LNCaP clone FGC (cell line): ENCODE results near the gene USH2A.

Experiments
- DNase-seq: peaks from one replicate; pipeline ENCODE4 v3.0.0-alpha.2; 2011; ENCODE audit warnings: low read depth
- H3K4me3 ChIP-seq: 2 replicates; pipeline ENCODE4 v1.5.1; 2011; ENCODE audit warnings: mild to moderate bottlenecking, low read depth, low read length, control low read depth
- TF ChIP-seq, protein P1 (sequence below): IDR thresholded peaks from 2 replicates; pipeline ENCODE4 v1.5.1; 2012; ENCODE audit warnings: mild to moderate bottlenecking; ENCODE audit not compliant: control insufficient read depth, insufficient read depth; ENCODE audit errors: extremely low read depth

USH2A gene

DNA sequence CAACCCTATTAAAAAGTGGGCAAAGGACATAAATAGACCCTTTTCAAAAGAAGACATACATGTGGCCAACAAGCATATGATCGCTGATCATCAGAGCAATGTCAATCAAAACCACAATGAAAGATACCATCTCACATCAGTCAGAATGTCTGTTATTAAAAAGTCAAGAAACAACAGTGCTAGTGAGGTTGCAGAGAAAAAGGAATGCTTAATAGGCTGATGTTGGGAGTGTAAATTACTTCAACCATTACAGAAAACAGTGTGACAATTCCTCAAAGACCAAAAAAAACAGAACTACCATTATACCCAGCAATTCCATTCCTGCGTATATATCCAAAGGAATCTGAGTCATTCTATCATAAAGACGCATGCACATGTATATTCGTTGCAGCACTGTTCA is 13.2 kb downstream of the USH2A start:
- H3K4me3 ChIP-seq, result no peak overlapping the region
- TF ChIP-seq, protein P1, sequence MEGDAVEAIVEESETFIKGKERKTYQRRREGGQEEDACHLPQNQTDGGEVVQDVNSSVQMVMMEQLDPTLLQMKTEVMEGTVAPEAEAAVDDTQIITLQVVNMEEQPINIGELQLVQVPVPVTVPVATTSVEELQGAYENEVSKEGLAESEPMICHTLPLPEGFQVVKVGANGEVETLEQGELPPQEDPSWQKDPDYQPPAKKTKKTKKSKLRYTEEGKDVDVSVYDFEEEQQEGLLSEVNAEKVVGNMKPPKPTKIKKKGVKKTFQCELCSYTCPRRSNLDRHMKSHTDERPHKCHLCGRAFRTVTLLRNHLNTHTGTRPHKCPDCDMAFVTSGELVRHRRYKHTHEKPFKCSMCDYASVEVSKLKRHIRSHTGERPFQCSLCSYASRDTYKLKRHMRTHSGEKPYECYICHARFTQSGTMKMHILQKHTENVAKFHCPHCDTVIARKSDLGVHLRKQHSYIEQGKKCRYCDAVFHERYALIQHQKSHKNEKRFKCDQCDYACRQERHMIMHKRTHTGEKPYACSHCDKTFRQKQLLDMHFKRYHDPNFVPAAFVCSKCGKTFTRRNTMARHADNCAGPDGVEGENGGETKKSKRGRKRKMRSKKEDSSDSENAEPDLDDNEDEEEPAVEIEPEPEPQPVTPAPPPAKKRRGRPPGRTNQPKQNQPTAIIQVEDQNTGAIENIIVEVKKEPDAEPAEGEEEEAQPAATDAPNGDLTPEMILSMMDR, result no peak
- DNase-seq, result no peak

DNA sequence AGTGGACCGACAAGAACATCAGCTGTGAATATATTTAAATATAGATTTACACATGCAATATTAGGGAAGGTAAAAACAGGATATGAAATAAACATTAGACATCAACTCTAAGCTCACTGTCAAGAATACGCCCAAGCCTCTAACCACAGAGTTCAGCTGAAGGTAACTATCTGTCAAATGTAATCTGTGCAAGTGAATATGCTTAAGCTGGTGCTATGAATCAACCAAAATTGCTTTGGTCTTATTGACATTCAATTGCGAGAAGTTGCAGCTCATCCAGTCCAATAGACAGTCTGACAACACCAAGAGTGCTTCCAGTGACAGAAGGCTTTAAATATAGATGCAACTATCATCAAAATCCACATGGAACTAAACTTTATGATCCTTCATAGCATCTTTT is 32.3 kb downstream of the USH2A start:
- no peak overlapping the region for H3K4me3 ChIP-seq
- TF ChIP-seq, protein P1, result no peak
- no peak for DNase-seq

DNA sequence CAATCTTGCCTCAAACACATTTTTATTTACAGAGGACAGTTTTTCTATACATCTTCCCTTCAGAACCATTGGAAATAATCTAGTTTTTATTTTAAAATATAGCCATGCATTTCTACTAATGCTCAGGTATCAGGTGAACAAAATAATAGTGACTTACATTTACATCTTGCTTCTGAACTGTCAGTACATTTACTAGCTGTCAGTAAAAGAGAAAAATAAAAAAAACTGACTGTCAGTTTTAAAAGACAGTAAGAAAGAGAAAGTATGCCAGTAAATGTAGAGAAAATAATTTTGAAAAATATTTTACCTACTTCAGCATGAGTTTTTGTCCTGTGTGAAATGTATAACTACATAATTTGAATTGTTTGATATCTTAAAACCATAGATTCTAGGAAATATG is 33.5 kb downstream of the USH2A start:
- TF ChIP-seq, protein P1, result no peak
- no peak overlapping the region for H3K4me3 ChIP-seq
- DNase-seq, result no peak

DNA sequence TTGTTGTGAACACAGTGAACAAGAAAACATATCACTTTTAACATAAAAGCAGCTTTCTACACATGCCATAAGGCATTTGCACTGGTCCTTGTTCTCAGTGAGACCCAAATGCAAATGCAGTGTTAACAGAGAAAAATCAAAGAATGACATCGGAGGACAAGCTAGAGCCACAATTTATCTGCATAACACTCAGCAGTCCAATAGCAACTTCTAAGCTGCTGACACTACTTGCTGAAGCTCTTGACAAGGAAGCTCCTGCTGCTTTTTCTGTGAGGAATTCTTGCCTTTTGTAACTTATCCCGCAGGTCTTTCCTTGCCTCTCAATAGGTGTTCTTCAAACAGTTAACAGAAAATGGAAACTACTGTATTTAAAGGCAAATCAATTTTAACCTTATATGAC is 34.7 kb downstream of the USH2A start:
- DNase-seq, result no peak
- H3K4me3 ChIP-seq, result no peak overlapping the region
- TF ChIP-seq, protein P1, result no peak

DNA sequence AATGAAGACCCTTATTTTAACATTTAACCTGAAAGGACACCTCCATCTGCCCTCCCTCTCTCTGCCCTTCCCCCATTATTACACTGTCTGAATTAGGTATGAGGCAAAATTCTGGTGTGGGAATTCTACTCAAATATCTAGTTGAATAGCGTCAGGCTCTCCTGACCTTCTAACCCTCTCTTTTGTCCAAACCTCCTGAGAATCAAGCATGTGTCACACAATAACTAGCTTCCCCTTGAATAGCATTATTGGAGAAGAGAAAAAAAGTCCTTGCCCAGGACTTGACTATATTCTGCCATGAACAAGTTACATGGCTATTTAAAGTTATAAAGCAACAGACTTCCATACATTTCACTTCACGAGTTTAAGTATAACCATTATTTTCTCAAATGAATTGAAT is 35.5 kb downstream of the USH2A start:
- no peak overlapping the region for H3K4me3 ChIP-seq
- TF ChIP-seq, protein P1, result no peak

DNA sequence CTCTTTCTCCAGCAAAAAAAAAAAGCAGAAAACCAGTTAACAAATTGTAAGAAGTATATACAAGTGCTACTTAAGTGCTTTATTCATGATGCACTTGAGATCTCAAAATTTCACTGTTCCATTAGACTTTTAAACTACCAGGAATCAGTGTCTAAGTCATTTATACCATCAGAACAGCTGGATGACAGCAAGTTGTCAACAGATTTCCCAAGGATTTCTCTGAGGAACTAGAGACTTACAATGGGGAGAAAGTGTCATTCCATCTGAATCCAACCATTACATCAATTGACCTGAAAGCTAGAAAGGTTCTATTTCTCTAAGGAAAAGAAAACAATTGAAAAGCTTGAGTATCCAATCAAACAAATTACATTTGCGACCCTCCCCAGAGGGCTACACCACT is 43.8 kb downstream of the USH2A start:
- no peak for DNase-seq
- H3K4me3 ChIP-seq, result no peak overlapping the region
- TF ChIP-seq, protein P1, result no peak

More for the DNA sequence above, 35.5 kb downstream of the USH2A start:
- DNase-seq, result no peak

DNA sequence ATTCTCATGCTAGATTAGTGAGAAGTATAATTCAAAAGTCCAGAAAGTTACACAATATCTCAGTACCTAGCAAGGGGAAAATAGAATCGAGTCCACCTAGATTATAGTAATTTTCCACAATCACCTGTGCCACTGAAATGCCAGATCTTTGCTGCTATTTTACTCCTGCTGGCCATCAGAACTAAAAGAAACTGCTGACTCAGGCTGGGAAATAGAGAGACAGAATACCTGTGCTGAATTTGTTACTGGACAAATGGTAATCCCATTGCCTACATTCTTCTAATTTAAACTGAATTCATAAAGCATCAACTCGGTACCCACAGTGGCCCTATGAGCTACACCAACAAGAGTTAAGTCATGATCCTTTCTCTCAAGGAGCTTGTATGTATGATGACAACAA is 55.0 kb downstream of the USH2A start:
- no peak overlapping the region for H3K4me3 ChIP-seq
- DNase-seq, result no peak
- TF ChIP-seq, protein P1, result no peak
